GM19351 (cell line): ENCODE data around the gene QSOX2.

Experiments used
- ATAC-seq: cut with Tn5 transposase; IDR thresholded peaks from one replicate; pipeline ENCODE4 v1.9.1; 2021; ENCODE audit warnings: mild to moderate bottlenecking, moderate library complexity; ENCODE audit not compliant: unreplicated experiment

QSOX2 gene

DNA sequence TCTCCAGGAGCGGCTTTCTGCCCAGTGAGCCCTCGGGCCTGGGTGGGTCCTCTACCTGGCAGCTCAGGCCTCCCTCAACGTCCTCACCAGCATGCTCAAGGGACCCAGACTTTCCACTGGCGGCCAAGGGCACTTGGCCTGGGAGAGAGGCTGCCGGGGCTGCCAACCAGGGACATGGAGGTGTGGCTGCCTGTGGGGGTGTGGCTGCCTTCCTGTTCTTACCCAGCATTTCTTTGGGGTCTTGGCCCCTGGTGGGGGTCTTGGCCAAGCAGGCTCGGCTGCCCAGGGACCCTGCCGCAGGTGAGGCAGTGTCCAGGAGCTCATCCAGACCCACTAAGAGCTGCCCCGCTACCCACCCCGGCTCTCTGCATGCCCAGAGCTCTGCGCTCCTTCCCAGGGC lies 7.2 kb upstream of the QSOX2 start:
- ATAC-seq: no peak

DNA sequence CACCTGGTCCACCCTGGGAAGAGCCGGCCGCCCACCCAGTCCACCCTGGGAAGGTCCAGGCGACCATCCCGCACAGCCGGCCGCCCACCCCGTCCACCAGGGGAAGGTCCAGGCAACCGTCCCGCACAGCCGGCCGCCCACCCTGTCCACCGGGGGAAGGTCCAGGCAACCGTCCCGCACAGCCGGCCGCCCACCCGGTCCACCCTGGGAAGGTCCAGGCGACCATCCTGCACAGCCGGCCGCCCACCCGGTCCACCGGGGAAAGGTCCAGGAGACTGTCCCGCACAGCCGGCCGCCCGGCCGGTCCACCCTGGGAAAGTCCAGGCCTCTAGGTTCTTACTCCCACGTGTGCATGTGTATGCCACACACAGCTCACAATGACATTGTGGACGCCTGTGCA lies 6.7 kb upstream of the QSOX2 start:
- ATAC-seq: no peak

DNA sequence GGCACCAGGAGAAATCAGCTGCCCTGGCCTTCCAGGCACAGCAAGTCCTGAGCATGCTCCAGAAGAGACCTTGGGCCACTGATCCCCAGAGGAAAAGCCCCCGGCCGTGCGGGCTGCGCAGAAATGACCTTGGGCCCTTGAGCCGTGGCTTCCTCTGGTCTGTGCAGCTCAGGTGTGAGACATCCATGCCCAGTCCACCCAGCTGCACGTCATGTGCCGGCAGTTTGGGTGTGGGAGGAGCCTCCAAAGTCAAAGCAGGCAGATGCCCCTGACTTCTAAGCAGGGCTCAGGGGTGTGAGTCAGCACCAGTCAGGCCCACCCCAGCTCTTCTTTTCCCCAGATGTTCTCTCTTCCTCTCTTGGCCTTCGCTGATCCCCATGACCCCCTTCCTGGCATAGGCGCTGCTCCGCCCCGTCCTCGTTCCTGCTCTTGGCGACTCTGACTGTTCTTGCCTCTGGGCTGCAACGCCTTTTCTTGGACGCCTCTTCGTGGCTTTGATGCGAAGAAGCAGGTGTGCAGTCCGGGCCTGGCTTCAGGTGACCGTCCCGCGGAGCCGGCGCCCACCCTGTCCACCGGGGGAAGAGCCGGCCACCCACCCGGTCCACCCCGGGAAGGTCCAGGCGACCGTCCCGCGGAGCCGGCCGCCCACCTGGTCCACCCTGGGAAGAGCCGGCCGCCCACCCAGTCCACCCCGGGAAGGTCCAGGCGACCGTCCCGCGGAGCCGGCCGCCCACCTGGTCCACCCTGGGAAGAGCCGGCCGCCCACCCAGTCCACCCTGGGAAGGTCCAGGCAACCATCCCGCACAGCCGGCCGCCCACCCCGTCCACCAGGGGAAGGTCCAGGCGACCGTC lies 5.9 kb upstream of the QSOX2 start:
- no peak for ATAC-seq

DNA sequence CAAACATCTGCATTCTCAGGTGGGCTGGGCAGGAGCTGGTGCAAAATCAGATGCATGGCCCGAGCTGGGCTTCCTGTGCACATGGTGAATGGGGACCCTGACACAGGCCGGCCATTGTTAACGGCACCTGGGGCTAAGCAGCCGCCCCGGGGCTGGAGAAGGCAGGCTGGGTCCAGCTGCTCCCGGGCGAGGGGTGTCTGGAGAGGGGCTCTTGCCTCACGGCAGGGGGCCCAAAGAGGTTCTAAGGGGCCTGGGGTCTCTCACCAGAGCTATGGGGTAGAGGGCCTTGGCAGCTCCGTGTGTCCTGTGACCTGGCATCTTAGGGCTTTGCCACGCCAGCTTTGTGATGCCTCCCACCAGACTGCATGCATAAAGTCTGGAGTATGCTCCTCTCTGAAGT lies 5.1 kb upstream of the QSOX2 start:
- no peak for ATAC-seq

DNA sequence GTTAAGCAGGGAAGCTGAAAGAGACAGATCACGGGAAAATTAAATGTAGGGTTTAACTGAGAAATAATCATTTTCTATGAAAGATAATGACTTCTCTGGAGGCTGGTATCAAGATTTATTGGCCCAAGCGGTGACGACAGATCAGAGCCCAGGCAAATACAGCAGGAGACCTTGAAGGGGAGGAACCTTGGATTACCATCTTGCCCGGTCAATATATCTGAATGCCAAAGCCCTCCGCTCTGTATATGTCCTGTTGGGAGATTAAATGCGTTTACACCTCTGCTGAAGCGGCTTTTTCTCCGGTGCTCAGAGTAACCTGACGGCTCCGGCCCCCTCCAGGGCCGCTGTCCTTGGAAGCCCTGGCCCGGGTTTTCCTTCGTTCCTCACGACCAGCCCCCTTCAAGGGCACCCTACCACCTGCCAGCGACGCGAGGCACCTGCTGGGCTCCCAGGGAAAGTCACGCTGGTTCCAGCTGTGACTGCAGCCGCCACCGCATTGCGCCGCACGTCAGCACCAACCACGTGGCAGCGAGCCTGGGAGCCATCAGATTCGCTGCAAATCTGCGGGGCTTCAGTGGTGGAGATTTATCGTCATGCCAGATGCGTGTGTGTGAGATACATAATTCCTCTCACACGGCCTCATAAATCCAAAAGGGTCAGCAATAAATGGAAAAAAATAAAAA lies 4.4 kb upstream of the QSOX2 start:
- no peak for ATAC-seq

DNA sequence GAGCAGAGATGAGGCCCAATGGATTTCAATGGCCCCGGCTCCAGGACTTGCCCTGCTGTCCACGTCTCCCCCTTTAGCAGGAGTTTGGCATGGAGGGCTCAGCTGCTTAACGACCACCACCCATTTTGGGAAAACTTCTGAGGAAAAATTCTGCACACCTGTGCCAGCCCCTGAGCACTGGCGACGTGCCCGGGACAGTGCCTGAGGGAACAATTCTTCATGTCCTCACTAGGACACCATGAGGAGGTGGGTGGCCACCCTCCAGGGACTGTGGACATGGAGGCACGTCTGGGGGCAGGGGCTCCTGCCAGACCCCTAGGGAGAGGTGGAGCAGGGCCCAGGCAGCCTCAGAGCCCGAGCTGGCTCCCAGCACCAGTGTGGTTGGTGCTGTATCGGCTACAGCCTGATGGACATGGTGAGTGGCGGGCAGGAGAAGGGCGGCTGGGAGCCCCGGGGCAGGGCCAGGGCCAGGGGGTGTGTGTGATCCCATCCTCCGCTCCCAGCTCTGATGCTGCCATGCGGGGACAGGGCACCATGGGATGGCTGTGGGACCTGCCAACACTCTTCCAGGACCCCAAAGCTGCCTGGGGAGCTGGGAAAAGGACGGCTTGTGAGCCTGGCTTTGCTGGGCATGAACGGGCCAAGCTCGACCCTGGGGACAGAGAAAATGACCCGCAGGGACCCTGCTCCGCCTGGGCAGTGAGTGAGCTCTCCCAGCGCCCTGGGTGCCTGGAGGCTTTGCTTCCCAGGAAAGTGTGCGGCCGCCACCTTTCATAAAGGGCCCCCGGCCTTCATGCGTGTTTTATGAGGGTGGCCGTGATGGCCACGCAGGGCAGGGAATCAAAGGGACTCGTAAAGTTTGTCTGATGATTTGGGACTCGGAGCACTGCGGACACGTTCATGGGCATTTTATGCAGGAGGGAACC lies 3.6 kb upstream of the QSOX2 start:
- ATAC-seq: no peak

DNA sequence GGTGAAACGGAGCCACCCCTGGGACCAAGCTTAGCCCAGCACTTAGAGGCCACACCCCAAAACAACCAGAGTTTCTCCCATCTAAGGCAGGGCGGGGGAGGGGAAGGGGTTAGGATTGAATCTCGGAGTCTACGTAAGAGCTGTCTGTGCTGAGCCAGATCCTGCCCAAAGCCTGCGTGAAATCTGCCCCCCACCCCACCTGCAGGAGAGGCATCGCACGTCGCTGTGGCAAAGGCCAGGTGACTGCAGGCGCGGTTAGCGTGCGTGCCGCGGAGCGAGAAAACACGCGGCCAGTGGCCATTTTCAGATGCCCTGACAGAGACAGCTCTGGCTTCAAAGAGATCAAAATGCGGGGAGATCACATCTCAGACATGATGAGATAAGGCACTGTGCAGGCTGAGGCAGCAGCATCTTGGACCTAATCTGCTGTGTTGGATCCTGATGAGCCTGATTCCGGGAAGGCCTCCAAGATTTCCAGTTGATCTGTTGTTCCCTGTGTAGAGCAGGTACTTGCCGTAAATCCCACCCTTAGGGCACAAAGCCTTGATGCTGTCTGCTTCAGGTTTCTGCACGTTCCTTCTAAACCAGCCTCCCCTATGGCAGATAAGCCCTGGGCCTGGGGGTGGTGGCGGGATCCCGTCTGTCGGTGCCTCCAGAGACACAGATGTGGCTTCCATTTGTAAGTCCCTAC lies 2.5 kb upstream of the QSOX2 start:
- ATAC-seq: no peak

DNA sequence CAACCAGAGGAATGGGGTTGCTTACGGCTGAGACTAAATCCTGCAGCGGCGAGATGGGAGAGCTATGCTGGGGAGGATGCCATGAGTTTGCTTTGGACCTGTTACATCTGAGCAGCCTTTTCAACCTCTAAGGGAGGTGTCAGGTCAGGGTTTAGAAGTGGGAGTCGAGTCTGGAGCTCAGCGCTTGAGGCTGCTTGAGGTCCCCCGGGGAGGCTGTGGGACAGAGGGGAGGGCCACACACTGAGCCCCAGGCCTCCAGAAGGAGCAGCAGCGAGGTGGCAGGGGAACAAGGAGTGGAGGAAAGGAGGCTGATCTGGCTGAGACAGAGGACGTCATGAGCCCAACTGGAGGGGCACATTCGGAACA lies 1.9 kb upstream of the QSOX2 start:
- no peak for ATAC-seq

DNA sequence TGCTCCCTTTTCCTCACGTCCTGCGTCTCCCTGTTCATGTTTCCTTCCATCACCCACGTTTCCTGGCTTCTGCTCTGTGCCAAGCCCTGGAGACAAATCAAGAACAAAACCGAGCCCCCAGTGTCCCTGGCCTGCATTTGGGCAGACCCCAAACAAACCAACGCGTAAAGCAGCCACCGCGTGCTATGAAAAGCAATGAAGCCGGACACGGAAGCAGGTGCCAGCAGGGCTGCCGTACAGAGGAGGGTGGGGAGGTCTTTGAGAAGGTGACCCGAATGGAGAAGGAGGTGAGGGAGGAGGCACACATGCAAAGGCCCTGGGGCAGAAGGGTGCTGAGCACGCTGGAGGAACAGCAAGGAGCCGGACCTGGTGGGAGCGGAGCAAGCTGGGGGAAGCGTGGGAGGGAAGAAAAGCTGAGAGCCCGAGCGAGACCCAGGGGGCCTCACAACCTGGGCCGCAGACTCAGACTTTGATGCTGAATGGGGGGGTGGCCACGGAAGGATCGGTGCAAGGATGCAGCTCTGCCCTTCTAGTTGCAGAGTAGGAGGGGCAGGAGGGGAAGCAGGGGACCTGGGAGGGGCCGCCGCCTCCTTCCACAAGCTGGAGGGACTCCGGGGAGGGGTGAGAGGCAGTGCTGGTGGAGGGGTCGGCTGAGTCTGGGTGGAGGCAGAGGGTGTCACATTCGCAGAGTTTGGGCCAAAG lies 1.4 kb upstream of the QSOX2 start:
- no peak for ATAC-seq

DNA sequence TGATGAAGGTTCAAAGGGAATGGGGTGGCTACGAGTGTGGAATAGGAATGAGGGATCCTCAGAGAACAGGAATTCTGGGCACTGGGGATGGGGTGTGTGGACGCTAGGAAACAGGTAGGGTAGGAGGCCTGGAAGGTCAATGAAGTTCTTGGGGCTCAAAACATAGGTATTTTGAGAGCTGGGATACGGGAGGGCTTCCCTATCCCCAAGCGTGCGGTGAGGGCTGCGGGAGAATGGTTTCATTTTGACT lies 718 bp downstream of the QSOX2 start:
- ATAC-seq: no peak

DNA sequence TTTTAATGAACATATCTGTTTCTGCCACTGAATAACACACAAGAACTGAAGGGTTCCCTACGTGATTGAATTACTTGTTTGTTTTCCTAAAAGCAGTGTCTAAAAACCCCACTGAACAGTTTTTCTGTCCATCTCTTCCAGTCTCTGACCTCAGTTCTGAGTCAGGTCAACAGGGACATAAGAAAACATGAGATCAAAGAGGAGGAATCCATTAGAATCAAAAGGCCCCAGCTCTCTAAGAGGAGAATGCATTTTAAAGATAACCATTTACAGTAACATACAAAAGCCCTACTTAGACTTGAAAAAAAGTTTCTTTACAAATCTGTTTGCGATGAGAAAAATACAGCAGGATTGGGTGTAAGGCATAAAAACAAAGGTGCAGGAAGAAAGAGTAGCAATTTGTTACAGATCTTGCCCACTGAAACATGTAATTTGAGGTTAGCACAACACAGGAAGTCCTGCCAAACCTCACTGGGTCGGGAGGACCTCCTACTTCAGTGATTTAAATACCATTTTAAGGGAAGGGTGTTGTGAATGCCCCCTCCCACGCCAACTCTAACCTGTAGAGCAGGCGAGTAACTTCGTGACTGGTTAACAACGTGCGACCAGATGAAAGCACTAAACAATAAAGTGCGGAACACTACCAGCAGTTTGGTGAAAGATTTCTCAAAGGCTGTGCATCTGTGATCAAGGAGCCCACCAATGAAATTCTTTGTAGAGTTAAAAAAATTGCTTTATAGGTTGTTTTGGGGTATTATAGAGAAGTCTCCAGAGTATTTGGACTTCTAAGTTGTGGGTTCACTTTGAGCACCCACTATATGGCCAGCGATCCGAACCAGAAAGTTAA lies 1.3 kb downstream of the QSOX2 start:
- ATAC-seq: peak; percentile 39

DNA sequence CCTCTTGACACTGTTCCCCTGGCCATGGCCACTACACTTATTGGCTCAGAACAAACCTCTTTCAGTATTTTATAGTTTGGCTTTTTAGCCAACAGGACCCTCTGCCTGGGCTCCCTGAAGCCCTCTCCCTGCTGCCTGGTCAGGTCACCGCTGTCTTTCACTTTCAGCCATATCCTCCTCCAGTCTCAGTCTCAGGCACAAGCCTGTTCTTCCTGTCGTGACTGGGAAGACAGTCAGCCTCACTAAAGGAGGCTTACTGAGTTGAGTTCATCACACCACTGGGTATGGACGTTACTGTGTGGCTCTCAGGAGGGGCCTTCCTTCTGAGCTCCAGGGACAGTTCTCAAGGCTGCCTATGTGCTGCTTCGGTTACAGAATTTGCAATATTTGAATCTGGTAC lies 2.0 kb downstream of the QSOX2 start:
- no peak for ATAC-seq

DNA sequence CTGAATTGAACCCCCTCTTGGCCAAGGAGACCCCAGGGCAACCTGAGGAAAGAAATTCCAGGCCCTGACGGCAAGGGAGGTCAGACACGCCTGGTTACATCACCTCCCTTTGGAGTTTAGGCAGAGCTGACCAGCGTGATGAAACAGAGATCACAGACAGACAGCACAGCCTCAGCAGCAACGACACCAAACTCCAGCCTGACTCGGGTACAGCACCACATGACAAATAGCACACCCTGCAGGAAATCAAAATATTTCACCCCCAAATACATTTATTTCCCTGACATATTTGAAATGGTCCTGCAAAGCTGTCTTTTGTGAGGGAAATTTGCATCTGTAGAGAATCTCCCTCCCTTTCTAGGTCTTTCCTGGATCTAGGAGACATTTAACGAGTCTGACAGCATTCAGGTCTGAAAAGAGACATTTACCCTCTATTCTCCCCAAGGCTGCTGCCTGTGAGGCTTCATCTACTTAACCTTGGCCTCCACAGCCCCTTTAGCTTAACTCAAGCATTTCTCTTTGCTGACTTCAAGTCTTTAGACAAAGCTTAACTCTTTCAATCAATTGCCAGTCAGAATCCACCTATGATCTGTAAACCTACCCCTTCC lies 2.6 kb downstream of the QSOX2 start:
- ATAC-seq: no peak

DNA sequence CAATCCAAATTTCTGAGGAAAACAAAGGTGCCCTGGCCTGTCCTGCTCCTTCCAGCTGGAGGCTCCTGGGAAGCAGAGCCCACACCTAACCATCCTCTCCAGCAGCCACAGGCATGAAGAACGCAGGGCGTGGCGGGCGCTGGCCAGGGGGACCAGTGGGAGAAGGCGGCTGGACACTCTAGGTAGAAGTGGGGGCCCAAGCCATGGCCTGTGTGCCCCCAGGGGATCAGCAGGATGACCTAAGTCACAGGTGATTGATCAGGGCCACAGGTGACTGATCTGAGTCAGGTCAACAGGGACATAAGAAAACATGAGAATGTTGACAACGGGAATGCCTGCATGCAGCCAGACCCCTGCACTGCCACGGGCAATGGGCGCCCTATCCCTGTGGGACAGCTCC lies 3.4 kb downstream of the QSOX2 start:
- no peak for ATAC-seq

DNA sequence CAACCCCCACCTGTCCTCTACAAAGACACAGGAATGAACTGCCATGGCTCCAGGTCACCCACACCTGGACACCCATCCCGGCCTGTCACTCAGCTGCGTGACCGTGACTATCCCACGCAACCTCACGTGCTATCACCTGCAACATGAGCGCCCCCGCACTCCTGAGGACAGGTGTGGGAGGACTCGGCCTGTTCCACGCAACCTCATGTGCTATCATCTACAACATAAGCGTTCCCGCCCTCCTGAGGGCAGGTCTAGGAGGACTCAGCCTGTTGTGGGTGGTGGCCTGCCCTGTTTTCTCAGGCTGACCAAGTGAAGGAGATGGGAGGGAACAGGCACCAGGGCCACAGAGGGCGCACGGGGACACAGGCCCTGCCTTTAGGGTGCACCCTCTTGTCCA lies 4.1 kb downstream of the QSOX2 start:
- no peak for ATAC-seq

DNA sequence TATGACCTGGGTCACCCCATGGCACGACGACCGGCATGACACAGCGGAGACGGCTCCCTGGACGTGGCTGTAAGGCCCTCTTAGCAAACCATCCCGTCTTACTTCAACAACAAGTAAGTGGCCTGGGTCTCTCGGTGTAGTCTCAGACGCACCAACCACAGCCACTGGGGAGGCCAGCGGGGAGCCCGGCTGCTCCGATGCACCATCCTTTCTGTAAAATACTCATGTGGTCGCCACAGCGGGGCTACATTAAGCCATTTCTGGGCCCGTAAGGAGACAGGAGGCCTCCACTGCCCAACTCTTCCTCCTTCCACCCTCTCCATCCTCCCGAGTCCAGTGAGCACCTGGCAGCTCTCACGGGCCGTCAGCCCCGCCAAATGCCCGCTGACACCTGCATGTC lies 4.7 kb downstream of the QSOX2 start:
- no peak for ATAC-seq

DNA sequence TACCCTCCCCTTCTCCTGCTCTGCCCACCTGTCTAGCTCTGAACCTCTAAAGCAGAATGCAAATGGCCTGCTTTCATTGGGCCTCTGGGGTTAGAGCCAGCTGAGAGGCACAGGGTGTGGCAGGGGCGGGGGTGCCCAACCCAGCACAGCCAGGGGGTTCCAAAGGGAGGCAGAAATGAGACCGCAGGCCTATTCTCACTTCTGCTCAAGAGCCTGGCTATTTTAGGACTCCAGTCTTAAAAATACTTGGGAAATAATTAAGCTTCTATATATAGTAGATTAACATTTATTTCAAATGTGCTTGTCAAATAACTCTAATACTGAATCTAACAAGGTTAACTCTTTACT lies 5.7 kb downstream of the QSOX2 start:
- ATAC-seq: no peak

DNA sequence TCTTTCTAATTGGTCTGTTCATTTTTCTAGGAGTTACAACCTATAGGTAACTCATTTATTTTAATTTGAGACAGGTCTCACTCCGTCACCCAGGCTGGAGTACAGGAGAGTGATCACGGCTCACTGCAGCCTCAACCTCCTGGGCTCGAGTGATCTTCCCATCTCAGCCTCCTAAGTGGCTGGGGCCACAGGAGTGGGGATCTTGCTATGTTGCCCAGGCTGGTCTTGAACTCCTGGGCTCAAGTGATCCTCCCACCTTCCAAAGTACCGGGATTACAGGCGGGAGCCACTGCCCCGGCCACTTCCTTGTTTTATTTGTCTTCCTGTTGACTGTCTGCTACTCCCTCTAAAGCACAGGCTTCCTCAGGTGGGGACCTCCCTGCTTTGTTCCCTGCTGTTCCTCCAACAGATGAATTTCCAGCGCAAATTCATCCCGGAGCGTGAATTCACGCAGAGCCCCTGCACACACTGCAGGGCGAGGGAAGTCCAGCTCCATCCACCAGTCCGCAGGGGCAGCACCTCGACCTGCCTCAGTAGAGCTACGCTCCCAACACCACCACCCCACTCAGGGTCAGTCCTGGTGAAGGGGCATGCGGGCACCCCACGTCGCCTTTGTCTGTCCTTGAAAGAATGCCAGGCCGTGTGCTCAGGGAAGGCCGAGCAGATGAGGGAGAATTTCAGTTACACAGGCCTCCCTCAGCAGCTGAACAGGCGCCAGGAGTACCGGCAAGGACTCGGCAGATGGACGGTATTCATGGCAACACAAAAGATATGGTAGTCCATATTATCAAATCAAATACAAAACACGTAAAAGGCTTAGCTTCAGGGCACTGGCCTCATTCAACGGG lies 6.3 kb downstream of the QSOX2 start:
- ATAC-seq: no peak

DNA sequence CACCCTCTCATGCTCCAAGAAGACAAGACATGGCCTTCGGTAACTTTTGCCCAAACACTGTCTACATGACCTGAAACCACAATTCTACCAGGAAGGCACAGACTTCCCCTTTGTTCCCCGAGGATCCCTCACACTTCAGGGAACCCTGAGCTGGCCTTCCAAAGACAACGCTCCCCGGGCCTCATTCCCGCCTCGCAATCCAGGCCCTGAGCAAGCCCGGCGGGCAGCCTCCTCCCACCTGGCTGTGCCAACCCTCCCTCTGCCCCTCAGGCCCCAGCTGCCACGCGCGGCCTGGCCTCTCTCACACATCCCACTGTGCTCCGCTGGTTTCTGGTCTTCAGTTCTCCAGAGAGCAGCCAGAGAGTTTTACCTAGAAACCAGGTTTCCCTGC lies 7.3 kb downstream of the QSOX2 start:
- ATAC-seq: no peak
